ENCODE results near the gene PRR36.

Gene PRR36

GRCh38 chr19:7842661-7843294 is 31.4 kb downstream of the PRR36 start:
- no peak for DNase-seq

GRCh38 chr19:7841751-7842660 is 32.2 kb downstream of the PRR36 start:
- DNase-seq, result no peak

DNA sequence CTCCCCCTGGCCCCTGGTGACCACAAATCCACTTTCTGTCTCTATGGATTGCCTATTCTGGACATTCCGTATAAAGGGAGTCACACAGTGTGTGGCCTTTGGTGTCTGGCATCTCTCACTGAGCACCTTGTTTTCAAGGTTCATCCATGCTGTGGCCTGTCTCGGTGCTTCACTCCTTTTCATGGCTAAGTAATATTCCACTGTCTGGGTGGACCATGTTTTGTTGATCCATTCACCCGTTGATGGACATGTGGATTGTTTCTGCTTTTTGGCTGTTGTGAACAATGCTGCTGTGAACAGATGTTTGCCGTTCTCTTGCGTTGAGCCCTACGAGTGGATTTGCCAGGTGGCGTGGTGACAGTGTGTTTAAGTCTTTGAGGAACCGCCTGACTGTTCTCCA is 33.6 kb downstream of the PRR36 start:
- no peak for DNase-seq

- no peak for DNase-seq
Measured at GRCh38 chr19:7839476-7839875, 34.7 kb downstream of the PRR36 start.

DNA sequence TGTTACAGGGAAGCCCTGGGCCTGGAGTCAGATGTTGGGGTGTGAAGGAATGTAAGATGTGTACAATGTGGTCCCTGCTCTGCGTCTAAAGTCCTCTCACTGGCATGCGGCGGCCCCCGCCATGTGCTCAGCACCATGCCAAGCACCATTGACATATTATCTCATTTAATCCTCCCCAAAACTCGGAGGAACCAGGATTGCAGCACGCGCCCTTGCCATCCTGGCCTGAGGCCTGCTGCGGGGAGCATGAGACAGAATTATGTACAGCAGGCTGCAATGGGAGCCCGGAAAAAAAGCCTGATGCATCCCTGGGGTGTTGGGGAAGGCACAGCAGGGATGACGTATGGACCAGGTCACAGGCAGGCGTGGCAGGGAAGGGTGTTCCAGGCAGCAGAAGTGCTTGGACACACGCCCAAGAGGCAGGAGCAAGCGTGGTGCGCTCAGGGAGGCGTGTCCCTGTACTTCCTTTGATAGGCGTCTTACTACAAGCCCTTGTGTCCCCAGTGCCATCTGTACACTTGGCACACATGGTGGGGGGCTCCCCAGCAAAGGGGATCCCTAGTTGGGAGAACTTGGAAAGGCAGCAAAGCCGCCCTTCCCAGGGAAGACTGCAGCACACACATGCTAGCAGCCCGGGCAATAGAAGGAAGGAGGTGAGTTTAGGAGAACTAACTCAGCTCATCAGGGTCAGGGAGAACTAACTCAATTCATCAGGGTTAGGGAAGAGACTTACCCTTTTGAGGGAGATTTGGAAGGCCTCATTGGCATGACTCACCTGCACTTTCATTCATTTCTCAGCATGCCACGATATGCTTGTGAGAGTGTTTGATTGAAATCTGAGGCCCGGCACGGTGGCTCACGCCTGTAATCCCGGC is 40.7 kb downstream of the PRR36 start:
- DNase-seq, result no peak

DNA sequence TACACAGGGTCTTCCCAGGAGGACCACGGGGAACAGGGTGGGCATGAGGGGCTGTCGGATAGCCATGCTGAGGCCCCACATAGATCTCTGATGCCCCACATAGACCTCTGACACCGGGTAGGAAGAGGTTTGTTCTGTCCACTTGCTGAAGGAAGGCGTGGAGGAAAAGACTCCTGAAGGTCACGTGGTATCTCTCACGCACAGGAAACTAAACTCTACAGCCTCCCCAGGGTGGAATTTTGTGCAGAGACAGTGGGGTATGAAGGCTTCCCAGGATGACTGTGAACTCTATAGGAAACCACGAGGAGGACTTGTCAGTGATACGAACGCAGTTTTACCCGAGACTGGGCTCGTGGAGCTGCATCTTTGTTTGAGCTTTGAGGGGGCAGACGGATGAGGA is 41.4 kb downstream of the PRR36 start:
- DNase-seq, result no peak

- no peak for DNase-seq
Measured at GRCh38 chr19:7832009-7832408, 42.2 kb downstream of the PRR36 start.

GRCh38 chr19:7831452-7831851 is 42.7 kb downstream of the PRR36 start:
- DNase-seq, result no peak

DNA sequence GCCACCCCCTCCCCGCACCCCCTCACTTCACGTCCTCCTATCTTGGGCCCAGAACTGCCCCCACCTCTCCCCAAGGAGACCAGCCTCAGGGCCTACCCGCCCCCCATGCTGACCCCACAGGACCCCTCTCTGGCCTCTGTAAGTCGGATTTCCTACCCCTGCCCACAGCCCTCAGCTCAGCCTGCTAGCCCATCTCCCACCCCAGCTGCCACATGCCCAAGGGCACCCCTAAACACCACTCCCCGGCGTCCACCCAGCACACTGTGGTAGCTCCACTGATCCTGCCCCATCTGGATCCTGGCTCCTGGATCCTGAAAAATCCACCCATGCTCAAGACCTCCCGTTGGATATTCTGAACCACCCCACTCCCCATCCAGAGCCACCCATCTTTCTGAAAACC is 43.4 kb downstream of the PRR36 start:
- no peak for DNase-seq

DNA sequence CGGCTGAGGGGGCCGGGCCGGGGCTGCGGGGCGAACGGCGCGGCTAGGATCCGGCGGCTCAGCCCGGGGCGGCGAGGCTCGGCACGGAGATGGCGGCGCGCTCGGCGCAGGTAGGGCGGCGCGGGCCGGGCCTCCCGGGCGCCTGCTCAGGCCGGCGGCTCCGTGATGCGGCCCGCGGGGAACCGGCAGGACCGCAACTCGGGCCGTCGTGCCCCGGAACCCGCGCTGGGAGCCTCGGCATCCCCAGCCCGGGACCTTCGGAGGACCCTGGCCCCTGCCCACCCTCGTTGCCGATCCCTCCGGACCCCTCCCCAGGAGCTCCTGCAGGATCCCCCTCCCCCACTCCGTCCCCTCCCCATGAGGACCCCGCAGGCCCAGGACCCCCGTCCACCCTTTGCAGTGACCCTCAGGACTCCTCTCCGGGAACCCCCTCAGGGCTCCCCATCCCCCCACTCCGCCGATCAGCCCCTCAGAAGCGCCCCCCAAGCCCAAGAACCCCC is 43.9 kb downstream of the PRR36 start:
- DNase-seq, result no peak

DNA sequence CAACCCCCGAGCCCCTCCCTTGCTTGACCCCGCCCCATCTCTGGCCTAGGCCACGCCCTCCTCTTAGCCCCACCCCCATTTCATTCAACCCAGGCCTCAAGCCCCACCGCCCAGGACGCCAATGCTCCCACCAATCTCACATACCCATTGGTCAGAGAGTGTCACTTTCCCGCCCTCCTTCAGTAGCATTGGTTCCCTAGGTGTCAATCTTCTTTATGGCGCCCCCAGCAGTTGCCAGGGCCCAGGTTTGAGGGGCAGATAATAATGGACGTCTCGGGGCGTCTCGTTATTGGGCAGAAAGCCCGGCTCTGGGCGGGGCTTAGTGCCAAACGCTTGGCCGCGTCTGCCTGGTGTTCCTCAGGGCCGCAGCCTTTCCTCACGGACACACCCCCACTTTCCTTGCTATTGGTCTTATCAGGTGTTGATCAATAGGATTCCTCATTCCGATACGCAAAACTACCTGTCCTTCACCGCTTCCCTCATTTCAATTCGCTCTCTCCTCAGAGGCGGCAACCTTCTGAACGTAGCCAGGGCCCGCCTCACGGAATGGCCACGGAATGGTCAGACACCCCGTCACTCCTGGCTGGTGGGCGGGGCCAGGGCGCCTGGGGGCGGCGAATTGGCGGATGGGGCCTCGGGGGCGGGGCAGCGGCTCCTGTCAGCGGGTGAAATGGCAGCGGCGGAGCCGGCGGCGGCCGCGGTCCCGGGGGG is 44.5 kb downstream of the PRR36 start, which contains the start of gene EVI5L:
Gene EVI5L, plus strand, starts transcription at position 658 of the 711 bp plus-strand sequence. CDS start 16,325 bp downstream, outside the sequence.
- peak; percentile 100 for DNase-seq

DNA sequence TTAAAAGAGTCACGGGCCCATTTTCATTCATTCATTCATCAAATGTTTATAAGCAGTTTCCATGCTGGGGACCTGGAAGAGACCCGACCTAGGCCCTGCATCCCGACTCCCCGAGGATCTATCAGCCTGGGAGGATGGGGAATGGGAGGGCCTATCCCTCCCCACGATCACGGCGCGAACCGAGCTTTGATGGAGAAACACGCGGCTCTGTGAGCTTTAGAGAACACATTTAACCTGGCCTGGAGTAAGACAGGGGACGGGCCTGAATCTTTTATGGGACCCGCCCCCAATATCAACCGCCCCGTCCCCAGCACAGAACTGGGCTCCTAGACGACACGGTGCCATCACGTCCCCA is 45.0 kb downstream of the PRR36 start:
- DNase-seq, result no peak

DNA sequence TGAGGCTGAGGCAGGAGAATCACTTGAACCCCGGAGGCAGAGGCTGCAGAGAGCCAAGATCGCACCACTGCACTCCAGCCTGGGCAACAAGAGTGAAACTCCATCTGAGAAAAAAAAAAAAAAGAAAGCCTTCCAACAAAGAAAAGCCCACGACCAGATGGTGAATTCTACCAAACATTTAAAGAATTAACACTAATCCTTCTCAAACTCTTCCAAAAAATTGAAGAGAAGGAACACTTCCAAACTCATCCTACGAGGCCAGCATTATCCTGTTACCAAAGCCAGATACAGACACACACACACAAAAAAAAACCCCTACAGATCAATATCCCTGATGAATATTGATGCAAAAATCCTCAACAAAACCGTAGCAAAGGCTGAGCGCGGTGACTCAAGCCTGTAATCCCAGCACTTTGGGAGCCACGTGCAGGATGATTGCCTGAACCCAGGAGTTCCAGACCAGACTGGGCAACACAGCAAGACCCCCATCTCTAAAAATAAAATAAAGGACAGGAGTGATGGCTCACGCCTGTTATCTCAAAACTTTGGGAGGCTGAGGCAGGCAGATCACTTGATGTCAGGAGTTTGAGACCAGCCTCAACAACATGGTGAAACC is 50.4 kb downstream of the PRR36 start:
- no peak for DNase-seq

DNA sequence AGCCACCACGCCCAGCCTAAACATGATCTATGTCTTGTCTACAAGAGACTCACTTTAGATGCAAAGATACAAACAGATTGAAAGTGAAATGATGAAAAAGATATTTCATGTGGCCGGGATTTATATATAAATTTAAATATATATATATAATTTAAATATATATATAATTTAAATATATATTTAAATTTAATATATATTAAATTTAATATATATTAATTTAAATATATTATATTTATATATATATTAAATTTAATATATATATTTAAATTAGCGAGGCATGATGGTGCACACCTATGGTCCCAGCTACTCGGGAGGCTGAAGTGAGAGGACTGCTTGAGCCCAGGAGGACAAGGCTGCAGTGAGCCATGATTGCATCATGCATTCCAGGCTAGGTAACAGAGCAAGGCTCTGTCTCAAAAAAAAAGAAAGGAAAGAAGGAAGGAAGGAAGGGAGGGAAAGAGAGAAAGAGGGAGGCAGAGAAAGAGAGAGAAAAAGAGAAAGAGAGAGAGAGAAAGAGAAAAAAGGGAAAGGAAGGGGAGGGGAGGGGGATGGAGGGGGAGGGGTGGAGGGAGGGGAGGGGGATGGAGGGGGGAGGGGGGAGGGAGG is 51.2 kb downstream of the PRR36 start:
- DNase-seq, result no peak

DNA sequence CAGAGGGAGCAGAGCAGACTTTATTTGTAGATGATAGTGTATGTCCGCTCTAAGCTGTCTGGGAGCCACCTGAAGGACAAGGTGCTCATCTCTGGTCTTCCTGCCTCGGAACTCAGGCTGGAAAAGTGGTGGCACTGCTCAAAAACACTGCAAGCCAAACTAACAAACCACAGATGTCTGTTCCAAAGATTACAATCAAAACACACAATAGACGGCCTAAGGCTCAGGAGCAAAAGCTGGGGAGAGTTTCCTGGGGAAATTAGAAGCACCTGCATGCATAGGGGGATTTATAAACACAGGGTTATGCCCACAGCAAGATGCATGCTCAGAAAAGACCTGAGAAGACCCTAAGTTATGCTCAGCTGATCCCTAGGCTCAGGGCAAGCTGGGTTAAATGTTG is 53.6 kb downstream of the PRR36 start:
- DNase-seq, result no peak

DNA sequence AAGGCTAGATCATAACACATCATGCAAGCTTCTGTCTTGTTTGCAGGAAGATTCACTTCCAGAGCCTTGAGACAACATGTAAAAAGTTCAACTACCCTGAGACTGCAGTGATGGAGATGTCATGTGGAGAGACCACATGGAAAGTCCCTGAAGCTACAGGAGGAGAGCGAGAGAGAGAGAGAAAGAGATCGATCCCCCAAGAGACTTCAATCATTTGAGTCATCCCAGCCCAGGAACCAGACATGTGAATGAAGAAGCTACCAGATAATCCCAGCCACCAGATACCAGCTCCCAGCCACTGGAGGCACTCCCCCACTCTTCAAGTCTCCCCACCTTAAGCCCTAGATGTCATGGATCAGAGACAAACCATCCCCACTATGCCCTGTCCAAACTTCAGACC is 54.9 kb downstream of the PRR36 start:
- no peak for DNase-seq

DNA sequence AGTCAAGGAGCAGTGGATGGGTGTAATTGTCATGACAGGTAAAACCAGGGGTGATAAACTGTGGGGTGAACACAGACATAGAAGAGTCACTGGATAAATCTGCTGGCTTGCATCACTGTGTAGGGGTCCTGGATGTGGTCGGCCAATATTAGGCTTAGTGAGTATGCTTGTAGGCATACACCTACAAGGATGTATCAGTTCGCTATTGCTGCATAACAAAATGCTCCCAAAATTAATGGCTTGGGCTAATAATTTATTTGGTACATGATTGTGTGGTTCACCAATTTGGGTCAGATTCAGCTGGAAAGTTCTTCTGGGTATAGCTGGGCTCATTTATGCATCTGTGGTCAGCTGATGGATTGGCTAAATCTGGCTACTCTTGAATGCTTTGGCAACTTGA is 55.4 kb downstream of the PRR36 start:
- DNase-seq, result no peak
